Omental fat pad (tissue), 4 donors: ENCODE data around the gene VWA8. TPM values are rescaled to one million over a fixed set of nuclear protein-coding genes. Genes with fewer than 3 reads are reported as not detected.
"Not testable (repeated sequence)": the region's sequence is repeated elsewhere in the genome, so short reads cannot be mapped to it uniquely, and the experiment has no call there.

ENCODE experiments used
- ATAC-seq: fragments of 150-250 bp; one replicate; pipeline ENCODE4 v1.9.1; 2016; ENCODE audit warnings: mild to moderate bottlenecking, moderate library complexity; ENCODE audit not compliant: low FRiP score
- DNase-seq: peaks from one replicate; pipeline ENCODE4 v3.0.0-alpha.2; 2019; ENCODE audit warnings: low spot score
- total RNA-seq, 4 donors: library from RNA; depleted of rRNA; stranded (reverse); fragments of >200 nt; gene quantifications; one replicate each; pipeline ENCODE4 v1.1.0, GENCODE V29; 2016
- TF ChIP-seq, protein P1 (sequence below), 3 donors: fragments of 450-650 bp; IDR thresholded peaks; one replicate each; pipeline ENCODE4 v1.5.1; 2016 to 2017; ENCODE audit warnings: antibody characterized with exemption in 3 of 3, mild to moderate bottlenecking in 3 of 3, moderate library complexity in 2 of 3

The VWA8 gene
- total RNA-seq, 4 donors from 2014 or later: 12.4 to 24.7 (median 18.3) TPM

GRCh38 chr13:41649659-41650058 is 311.2 kb downstream of the VWA8 start:
- TF ChIP-seq, protein P1, sequence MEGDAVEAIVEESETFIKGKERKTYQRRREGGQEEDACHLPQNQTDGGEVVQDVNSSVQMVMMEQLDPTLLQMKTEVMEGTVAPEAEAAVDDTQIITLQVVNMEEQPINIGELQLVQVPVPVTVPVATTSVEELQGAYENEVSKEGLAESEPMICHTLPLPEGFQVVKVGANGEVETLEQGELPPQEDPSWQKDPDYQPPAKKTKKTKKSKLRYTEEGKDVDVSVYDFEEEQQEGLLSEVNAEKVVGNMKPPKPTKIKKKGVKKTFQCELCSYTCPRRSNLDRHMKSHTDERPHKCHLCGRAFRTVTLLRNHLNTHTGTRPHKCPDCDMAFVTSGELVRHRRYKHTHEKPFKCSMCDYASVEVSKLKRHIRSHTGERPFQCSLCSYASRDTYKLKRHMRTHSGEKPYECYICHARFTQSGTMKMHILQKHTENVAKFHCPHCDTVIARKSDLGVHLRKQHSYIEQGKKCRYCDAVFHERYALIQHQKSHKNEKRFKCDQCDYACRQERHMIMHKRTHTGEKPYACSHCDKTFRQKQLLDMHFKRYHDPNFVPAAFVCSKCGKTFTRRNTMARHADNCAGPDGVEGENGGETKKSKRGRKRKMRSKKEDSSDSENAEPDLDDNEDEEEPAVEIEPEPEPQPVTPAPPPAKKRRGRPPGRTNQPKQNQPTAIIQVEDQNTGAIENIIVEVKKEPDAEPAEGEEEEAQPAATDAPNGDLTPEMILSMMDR (IDR thresholded peaks at IDR 0.05): no peak
- no peak for DNase-seq
- ATAC-seq: no peak

DNA sequence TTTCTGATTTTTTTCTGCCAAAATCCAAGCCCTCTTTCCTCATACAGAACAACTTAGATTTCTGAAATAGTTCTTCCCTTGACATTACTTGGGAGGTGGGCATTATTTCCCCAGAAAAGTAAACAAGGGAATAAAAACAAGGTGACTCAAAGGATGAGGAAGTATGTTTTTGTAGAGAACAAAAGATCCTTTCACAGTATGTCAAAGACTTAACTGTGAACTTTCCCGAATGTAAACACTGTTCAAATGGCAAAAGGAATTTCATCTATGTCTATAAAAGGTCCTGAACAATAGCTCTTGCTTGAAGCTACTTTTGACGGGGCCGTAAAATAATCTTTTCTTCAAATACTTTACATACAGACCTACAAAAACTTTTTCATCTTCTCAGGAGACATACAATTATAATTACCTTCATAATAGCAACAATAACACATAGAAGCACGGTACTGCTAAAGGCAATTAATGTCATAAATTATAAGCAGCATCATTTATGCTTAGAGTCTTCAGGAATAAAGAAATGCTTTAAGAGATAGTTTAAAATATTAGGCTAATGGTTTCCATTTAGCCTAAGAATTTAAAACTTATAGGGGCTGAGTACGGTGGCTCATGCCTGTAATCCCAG is 312.5 kb downstream of the VWA8 start:
- TF ChIP-seq, protein P1 (IDR thresholded peaks at IDR 0.05): no peak
- no peak for DNase-seq
- no peak for ATAC-seq

- ATAC-seq, DNase-seq: not testable (repeated sequence)
These were observed 313.1 kb downstream of the VWA8 start for GRCh38 chr13:41647699-41648313.

DNA sequence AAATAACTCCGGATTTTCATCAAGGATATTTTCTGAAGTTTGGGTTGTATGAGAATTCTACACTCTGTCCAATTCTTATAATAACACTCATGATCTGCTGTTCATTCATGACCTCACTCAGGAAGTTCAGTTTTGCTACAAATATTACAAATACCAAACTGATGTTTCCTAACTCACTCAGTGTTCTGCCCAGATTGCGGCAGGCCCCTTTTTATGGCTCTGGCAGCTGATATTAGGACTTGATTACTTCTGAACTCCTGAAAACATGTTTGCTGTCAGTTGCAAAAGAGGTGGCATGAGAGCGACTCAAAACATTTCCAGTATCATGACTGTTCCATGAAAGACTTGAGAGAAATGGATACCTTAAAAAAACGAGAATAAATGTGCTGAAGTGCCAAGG is 315.6 kb downstream of the VWA8 start:
- peak; percentile 75 for ATAC-seq
- TF ChIP-seq, protein P1 (IDR thresholded peaks at IDR 0.05): no peak
- DNase-seq: no peak

- TF ChIP-seq, protein P1 (IDR thresholded peaks at IDR 0.05): no peak
- DNase-seq: no peak
- ATAC-seq: no peak
These were observed 316.2 kb downstream of the VWA8 start for GRCh38 chr13:41644742-41645141.

DNA sequence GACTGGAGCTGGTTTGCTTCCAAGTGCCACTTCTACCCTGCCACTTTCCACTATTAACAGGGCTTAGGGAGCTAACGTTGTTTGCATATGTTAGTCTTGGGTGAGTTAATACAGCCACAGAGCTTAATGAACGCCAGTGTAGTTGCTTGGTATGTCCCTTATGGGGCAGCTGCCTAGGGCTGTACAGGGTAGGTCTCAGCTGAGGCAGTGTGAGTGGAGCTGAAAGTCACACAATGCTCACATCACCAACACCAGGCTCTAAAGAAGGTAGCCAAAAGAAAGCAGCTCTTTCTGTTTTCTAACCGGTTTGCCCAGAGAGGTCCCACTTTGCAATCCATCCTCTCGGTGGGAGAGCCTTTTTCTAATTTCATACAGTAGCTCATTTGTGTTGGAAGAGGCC is 317.4 kb downstream of the VWA8 start:
- TF ChIP-seq, protein P1 (IDR thresholded peaks at IDR 0.05): no peak
- no peak for ATAC-seq
- no peak for DNase-seq

GRCh38 chr13:41641961-41642360 is 318.9 kb downstream of the VWA8 start:
- no peak for ATAC-seq
- no peak for DNase-seq
- TF ChIP-seq, protein P1 (IDR thresholded peaks at IDR 0.05): no peak
